GM03348 (cell line): ENCODE data around the gene BICD2.

Experiments
- DNase-seq: peaks from one replicate; pipeline ENCODE4 v3.0.0; 2012; ENCODE audit warnings: low spot score

Gene BICD2

DNA sequence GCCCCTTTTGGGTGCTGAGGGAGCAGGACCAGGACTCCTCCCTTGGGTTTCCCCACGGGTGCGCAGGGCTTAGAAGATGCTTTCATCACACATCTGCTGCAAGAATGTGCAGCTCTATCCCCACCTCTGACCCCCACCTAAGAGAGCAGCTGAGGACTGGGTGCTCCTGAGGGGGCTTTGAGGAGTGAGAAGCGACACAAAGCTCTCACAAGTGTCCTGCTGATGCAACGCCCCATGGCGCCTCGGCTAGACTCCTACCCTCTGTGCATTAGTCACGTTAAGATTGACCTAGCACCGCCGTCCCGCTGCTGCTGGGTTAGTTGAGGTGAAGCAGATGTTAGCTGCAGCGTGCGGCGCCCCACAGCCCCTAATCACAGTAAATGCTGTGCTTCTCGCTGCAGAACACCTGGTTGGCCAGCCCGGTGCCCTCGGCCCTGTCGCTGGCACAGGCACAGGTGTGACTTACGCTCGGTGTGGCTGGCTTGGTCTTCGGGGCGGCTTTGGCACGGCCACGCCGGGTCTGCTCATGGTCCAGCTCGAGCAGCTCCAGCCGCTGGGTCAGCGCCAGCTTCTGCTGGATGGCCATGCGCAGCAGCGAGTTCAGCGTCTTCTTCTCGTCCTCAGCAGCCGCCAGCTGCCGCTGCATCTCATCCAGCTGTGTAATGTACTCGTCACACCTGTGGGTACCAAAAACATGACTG, 49.7 kb downstream of the BICD2 start:
- no peak for DNase-seq

DNA sequence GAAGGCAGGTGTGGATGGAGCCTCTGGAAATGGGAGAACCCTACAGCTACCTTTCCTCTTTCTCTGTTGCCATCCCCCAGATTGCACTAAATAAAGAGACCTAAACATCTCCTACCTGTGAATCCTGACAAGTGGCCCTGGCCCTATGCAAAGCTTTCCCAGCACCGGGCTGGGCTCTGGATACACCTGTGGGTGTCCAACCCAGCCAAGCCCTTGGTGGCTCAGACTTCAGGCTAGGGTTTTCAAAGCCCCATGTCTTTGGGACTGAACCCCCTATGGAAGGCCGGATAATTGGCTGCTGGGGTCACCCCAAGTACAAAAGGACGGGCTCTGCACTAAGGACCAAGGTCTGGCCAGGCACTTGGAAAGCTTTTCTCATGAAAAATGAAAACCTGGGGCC, 50.6 kb downstream of the BICD2 start:
- no peak for DNase-seq

DNA sequence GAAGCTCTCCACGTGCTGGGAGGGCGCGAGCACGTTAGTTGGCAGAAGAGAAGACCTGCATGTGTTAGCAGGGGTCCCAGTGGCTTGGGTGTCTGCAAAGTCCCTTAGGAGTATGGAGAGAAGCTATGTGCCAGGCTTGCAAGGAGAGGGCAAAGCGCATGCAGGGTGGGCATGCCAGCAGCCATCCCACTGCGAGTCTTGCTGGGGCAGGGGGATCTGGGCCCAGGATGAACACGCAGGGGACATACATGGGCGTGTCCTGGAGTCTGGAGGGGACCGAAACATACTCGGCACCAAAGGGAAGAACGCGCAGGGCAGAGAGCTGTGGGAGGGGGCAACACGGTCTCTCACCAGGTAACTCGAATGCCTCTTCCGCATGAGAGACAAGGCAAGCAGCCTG, 51.1 kb downstream of the BICD2 start:
- DNase-seq: no peak

DNA sequence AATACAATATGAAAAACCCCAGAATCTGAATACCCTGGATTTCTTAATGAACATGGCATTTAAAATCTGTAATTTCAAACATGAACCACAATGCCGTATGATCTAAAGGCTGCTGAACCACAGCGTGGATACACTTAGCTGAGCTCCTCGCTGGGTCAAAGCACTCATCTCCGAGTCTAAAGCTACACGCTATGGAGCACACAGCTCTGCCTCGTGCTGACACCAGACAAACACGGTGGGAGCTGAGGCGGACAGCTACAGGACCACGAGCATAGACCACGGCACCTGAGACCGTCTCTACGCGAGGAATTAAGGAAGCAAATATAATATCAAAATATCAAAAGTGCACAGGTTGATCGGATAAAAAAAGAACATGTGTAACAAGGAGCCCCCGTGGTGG, 51.9 kb downstream of the BICD2 start:
- DNase-seq: no peak

DNA sequence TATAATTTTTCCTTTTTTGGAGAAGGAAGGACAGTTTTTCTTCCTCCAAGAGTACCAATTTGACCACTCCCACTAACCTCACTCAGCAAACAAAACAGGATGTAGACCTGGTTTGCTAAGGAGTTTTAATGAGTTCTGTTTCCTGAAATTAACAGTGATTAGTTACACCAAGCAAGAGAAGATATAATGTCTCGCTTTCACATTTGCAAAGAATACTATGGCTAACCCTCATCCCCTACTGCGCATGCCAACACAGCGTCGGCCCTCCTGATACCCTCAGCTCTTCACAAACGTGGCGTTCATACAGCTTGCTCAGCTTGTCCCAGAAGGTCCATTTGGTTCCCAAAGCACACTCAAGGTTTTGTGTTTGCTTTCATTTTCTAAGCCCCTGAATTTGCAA, 52.8 kb downstream of the BICD2 start:
- no peak for DNase-seq

DNA sequence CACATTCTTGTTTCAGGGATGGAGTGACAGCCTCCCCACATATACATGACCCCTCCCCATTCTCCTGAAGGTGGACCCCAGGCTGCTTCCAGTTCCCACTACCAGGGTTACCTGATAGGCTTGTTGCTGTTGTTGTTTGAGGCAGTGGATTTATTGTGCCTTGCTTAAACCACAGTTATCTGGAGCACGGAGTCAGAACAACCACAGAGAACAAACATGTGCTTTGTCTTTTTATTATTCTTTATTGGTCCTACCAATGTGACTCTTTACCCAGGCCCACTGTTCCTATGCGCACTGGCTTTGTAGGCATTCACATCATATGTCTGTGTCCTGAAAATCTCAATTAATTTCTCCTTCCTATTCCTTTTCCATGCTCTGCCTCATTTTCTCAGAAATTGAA, 53.5 kb downstream of the BICD2 start:
- no peak for DNase-seq

DNA sequence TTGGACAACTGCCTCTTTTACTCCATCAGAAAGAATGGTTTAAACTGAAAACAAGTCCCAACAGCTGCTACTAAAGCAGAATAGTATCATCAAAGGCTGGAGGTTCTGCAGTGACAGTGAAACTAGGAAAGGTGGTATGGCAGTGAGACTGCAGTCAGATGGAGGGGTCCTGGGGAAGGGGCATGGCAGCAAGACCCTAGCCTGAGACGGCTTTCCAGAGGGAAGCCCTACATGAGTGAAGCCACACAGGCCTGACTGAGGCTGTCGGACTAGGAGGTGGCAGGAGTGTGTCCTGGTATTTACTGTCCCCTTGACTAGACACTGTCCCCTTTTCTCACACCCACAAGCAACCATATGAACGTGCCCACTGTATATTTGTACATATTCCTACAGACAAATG, 54.3 kb downstream of the BICD2 start:
- DNase-seq: no peak

DNA sequence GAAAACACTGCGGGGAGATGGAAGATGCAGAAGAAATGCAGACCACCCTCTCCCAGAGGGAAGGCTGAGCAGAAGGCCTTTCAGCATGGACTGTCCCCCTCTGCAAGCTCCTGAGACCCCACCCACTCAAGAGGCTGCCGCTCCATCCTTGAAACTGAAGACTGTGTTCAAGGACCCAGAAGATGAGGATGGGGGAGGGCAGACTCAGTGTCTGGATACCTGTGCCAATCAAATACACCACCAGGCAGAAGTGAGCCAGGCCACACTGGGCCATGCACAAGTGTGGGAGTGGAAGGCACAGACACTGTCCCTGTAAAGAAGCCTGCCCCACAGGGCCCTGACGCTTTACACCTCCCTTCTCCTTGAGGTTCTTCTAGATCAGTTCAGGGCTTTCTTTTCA, 54.7 kb downstream of the BICD2 start:
- DNase-seq: no peak

DNA sequence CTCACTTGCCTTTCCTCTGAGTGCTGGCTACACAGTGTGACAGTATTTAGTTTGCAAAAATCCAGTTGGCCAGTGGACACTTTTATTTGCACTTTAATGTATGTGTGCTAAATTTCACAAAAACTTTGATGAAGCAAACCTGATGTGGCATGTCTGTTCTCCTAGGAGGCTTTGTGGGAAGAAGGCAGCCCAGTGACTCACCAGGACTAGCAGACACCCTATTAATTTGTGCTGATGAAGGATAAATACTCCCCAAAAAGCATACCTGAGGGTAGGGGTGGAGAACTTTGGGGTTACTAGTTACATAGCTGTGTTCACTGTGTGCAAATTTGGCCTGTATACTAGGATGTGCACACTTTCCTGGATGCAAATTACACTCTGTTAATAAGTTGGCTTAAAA, 55.4 kb downstream of the BICD2 start:
- DNase-seq: no peak

DNA sequence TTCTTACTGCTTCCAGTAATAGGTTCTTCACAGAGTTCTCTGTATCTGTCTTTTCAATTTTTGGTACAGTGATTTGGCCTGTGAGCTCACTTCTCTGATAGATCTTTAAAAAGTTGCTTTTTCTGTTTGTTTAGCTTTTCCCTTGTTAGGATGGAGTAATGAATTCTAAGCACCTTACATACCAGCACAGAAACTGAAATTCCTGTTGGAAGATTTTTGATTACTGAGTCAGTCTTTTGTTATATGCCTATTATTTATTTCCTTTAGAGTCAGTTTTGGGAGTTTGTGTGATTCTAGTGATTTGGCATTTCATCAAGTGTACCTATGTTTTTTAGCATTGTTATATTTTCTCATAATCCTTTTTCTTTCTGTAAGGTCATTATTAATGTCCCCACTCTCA, 57.1 kb downstream of the BICD2 start:
- DNase-seq: no peak

DNA sequence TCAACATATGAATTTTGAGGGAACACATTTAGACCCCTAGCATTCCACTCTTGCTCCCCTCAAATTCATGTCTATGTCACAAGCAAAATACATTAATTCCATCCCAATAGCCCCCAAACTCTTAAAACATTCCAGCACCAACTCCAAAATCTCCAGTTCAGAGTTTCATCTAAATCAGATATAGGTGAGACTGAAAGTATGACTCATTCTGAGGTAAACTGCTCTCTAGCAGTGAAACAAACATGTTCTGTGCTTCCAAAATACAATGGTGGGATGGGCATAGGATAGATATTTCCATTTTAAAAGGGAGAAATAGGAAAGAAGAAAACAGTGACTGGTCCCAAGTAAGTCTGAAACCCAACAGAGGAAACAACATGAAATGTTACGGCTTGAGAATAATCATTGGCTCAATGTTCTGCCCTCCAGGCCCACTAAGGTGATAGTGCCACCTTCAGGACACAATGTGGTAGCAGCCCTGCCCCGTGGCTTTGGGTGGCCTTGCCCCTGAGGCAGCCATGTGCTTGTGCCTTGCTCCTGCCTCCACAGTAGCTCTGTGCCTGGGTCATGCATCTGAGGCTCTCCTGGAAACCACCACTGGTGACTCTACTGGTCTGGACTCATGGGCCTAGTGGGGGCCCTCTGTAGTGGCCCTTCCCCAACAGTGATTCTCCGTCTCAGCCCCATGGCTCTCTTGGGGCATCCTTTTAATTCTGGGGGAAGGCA, 58.3 kb downstream of the BICD2 start:
- DNase-seq: no peak

DNA sequence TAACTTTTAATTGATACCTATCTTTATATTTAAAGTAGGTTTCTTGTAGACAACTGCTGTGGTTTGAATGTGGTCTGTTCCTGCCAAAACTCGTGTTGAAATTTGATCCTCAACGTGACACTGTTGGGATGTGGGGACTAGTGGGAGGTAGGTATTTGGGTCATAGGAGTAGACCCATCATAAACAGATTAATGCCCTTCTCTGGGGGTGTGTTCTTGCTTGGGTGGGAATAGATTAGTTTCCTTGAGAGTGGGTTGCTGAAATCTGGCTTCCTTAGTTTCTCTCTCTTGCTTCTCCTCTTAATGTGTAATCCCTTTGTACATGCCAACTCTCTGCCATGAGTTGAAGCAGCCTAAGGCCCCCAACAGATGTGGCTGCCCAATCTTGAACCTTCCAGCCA, 60.1 kb downstream of the BICD2 start:
- no peak for DNase-seq

DNA sequence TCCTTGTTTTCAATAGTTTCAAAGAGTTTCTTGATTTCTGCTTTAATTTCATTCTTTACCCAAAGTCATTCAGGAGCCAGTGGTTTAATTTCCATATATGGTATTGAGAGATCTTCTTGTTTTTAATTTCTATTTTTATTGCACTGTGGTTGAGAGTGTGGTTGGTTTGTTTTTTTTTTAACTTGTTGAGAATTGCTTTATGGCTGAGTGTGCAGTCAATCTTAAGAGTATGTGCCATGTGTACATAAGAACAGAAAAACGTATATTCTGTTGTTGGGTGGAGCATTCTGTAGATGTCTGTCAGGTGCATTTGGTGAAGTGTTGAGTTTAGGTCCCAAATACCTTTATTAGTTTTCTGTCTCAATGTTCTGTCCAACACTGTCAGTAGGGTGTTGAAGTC, 68.0 kb downstream of the BICD2 start:
- no peak for DNase-seq

DNA sequence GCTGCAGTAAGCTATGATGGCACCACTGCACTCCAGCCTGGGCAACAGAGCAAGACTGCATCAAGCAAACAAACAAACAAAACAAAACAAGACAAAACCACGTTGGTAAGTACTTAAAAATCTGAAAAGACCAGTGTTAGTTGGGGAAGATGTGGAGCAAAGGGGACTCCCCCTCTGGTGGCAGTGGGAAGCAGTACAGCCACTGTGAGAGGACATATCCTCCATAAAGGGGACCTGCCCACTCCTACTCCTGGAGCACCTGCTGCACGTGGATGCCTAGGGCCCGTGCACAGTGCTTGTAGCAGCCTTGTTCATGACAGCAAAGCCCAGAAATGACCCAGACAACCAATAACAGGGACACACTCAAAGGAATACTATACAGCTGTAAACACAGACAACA, 77.7 kb downstream of the BICD2 start:
- no peak for DNase-seq

DNA sequence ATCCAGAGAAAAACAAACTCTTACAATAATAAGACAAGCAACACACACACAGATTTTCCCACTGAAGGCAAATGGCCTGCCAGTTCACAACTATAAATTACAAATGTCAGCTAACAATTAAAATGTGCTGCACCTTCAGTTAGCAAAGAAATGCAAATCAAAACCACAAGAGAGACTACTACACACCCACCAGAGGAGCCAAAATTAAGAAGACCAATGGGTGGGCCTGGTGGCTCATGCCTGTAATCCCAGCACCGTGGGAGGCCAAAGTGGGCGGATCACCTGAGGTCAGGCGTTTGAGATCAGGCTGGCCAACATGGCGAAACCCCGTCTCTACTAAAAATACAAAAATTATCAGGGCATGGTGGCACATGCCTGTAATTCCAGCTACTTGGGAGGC, 79.6 kb downstream of the BICD2 start:
- DNase-seq: no peak

DNA sequence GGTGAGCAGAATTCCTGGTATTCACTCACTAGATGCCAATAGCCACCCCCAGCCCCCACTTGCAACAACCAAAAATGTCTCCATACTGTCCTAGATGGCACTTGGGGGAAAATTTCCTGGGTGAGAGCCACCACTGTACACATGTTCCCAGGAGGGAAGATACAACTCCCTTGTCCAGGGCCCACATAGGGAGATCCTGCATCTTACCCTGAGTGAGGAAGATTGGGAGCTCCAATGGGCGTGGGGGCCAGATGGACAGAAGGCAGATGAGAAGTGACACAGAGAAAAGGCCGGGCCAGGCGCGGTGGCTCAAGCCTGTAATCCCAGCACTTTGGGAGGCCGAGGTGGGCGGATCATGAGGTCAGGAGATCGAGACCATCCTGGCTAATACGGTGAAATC, 82.4 kb downstream of the BICD2 start:
- DNase-seq: no peak

DNA sequence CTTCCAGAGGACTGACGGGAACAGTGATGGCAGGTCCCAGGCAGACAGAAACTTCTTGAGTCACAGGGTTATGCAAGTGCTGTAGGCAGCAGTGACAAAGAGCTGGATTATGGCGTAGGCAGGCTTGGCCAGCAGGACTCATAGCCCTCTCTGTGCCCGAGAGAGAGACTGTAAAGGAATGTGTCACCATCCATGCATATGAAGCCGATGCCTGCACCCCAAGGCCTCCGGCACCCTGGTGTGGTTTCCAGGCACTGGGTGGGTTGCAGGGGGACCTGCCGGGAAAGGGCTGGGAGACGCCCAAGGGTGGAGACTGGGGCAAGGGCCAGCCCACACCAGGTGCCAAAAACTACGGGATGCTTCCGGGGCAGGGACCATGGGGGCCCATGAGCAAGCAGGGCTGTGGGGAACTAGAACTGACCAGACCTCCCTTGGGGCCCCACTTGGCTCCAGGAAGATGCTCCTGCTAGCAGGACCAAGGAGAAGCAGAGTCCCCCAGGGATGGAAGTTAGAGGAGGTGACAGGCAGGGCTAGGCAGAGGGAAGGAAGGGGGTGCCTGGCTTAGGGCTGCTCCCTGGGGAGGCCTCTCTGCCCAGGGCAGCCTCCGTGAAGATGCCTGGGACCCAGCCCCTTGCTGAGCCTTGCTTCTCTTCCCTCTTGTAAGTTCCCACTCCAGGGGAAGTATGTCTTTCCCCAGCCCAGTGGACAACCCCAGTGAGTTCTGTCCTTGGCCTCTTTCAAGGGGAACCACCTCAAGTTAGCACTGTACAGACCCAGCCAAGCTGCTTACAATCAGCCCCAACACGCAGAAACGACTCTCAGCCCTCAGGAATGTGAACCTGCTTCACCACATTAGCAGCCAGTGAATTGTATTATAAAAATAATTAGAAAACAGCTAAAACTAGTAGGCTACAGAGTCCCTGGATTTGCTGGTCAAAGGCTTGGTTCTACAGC, 84.2 kb downstream of the BICD2 start:
- no peak for DNase-seq

DNA sequence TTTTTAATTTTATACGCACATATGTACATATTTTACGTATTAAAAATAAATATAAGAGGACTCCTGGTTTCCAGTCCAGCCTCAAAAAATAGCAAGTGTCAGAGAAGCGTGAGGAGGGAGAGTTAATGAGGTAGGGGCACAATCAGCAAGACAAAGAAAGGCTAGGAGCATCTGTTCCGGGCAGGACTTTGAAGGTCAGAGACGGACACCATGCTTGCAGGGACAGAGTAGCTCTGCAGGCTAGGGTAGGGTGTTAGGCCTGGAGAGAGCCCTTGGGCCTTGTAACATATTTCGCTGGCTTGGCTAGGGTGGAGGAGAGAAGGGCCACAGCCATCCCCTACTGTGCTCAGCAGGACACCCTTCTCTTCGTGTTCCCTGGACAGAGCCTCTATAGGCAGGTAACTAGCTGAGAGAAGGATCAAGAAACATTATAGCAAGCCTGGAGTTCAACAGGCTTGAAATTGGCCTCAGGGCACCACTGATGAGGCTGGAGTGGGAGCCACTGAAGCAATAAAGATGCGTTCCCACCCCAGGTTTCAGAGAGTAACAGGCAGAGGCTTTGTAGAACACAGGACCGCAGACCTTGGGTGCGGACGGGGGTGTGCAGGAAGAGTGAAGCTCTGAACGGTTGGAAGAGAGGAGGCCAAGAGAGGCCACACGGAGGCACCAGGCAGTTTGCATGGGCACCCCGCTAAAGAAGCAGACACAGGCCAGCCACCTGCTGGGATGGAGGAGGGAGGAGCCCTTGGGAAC, 85.0 kb downstream of the BICD2 start:
- DNase-seq: no peak

DNA sequence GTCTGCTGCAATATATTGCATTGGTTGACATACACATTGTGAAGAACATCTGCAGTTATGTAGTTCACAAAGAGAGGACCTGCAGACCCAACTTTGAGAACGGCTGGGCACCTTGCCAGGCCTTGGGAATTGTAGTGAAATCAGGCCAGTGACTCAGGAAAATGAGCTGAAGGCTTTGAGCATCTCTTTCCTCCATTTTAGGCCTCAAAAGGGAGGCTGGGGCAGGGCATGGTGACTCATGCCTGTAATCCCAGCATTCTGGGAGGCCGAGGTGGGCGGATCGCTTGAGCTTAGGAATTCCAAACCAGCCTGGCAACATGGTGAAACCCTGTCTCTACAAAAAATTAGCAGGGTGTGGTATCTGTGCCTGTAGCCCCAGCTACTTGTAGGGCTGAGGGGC, 93.3 kb downstream of the BICD2 start:
- DNase-seq: peak; percentile 48

DNA sequence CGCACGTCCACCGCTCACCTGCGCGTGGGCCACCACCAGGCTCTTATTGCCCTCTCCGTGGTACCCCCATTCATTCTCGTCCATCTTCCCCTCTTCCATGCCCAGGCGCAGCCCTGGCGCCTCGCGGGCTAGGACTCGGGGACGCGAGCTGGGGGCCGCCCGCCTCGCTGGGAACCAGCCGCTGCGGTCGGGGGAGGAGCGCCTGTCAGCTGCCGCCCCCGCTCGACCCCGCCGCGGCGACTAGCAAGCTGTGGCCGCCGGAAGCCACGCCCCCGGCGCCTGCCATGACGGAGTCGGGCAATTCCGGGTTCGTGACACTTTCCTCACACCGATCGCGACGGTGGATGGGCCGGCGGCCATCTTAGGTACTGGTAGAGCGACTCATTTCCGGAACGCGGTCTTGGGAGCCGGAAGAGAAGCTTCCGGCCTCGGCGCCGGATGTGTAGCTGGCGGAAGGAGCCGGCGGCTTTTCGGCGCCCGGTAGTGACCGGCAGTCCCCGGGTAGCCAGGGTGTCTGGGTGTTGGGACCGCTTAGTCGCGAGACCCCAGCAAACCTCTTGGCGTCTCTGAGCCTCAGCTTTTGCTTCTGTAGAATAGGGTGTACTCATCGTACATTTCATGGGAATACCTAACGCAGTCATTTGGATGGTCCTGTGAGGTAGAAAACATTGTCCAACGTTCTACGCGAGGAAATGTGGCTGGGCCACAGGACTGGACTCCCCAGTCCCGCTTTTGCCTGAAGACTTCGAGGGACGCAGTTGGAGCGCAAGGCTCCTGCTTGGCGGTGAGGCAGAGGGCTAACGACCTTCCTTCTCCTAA, 94.5 kb downstream of the BICD2 start, which contains the start of gene IPPK:
Gene IPPK (minus strand): TSS at position 242 of the 819 bp plus-strand sequence. CDS start 143 bp downstream, at position 99.
- DNase-seq: peak; percentile 99

DNA sequence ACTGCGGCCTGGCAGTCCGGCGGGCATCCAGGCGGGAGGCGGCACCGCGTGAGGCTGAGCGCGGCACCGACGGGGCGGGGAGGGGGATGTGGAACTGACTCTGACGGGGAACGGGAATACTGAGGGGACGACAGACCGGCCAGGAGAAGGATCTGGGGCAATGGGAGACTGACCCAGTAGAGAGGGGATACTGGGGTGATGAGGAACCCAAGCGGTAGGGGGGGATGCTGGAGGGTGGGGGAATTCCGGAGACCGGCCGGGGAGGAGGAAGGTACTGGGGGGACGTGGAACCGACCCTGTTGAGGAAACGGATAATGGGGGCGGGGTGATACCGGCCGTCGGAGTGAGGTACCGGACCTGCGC, 95.1 kb downstream of the BICD2 start:
- peak; percentile 74 for DNase-seq
